ENCODE data around the gene GMDS. TPM values are rescaled to one million over a fixed set of nuclear protein-coding genes. Genes with fewer than 3 reads are reported as not detected.

The GMDS gene
- total and polyA plus RNA-seq, 2 of the 13 experiments (the other 11 are each of a cell fraction or from before 2014, with no cell fraction given): 64.4 to 112 TPM

DNA sequence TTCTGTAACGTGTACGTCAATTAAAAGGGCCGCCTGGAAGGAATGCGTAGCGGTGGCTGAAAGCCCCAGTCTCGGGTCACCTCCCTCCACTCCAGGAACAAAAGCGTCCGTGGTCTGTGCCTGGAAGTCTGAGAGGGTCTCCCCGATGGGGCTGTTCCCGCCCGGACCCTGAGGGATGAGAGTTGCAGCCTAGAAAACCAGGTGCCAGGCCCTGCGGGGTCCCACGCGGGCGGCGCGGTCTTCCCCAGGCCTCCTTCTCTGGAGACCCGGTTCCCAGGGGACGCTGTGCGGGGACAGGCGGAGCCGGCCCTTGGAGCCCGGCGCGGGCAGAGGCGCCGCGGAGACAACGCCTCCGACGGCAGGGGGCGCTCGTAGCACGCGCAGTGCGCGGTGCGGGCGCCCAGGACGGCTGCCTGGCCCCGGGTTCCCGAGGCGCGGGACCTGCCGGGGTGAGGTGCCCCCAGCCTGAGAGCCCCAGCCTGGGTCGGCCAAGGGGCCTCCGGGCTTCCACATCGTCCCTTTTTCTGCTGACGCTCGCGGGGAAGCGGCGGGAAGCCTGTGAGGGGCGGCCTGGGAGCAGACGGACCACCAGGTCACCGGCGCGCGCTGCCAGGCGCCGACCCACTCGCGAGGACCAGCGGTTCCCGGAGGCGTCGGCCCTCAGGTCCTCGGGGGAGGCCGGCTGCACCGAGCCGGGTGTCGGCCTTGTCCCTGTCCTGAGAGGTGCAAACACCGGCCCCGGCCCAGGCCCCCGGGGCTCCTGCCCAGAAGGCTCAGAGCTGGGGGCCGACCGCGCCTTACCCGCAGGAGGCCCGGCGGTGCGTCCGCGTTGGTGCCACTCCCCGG lies 641.0 kb downstream of the GMDS start (continued):
- TF ChIP-seq PITX1 (CRISPR knock-in tag; IDR thresholded peaks at IDR 0.05) (peak; percentile 22; the same call in 1 of the 2 replicates), PHF21A (CRISPR knock-in tag; IDR thresholded peaks at IDR 0.05) (peak; percentile 8; the same call in 1 of the 2 replicates), SAP130 (CRISPR knock-in tag; IDR thresholded peaks at IDR 0.05; ENCODE audit: low read depth) (peak; percentile 47), REXO4 (CRISPR knock-in tag; IDR thresholded peaks at IDR 0.05; ENCODE audit: borderline replicate concordance) (no peak), SRSF4 (IDR thresholded peaks at IDR 0.05; ENCODE audit: low read depth, low read length, poor library complexity, severe bottlenecking) (no peak), PLRG1 (conservative IDR thresholded peaks at IDR 0.05) (no peak), POLR2A (IDR thresholded peaks at IDR 0.05; ENCODE audit: insufficient read depth in 1 of 2, low read depth in 2 of 2, low read length in 2 of 2) (no peak), NR2F2 (IDR thresholded peaks at IDR 0.05; ENCODE audit: borderline replicate concordance, low read depth) (no peak), IKZF1 (IDR thresholded peaks at IDR 0.05) (no peak), ZNF34 (CRISPR knock-in tag; IDR thresholded peaks at IDR 0.05; ENCODE audit: borderline replicate concordance) (0 out of 2 replicates have a peak, but pooled peaks have one; percentile 73), IRX3 (CRISPR knock-in tag; IDR thresholded peaks at IDR 0.05; ENCODE audit: borderline replicate concordance, low read depth) (no peak; the same call in 1 of the 2 replicates), TOE1 (CRISPR knock-in tag; IDR thresholded peaks at IDR 0.05) (no peak), CEBPG (CRISPR knock-in tag; IDR thresholded peaks at IDR 0.05) (no peak), PAWR (CRISPR knock-in tag; IDR thresholded peaks at IDR 0.05; ENCODE audit: borderline replicate concordance) (0 out of 2 replicates have a peak, but pooled peaks have one; percentile 43), NR2C2 (CRISPR knock-in tag; IDR thresholded peaks at IDR 0.05; ENCODE audit: borderline replicate concordance) (0 out of 2 replicates have a peak, but pooled peaks have one; percentile 24), CENPX (CRISPR knock-in tag; IDR thresholded peaks at IDR 0.05) (no peak), SMARCC2 (IDR thresholded peaks at IDR 0.05) (no peak), MAZ (IDR thresholded peaks at IDR 0.05; ENCODE audit: borderline replicate concordance, low read depth, low read length) (0 out of 2 replicates have a peak, but pooled peaks have one; percentile 65), MAZ (CRISPR knock-in tag; IDR thresholded peaks at IDR 0.05; ENCODE audit: low read depth) (peak; percentile 60), ZNF432 (CRISPR knock-in tag; IDR thresholded peaks at IDR 0.05; ENCODE audit: borderline replicate concordance) (no peak), BCL6 (CRISPR knock-in tag; IDR thresholded peaks at IDR 0.05) (peak; percentile 37), ZSCAN21 (CRISPR knock-in tag; IDR thresholded peaks at IDR 0.05; ENCODE audit: borderline replicate concordance) (no peak), NPAS2 (CRISPR knock-in tag; IDR thresholded peaks at IDR 0.05; ENCODE audit: borderline replicate concordance) (no peak), ZNF354B (CRISPR knock-in tag; IDR thresholded peaks at IDR 0.05) (no peak), ZNF143 (CRISPR knock-in tag; IDR thresholded peaks at IDR 0.05) (no peak), ZNF547 (CRISPR knock-in tag; IDR thresholded peaks at IDR 0.05) (peak; percentile 80), HES4 (CRISPR knock-in tag; IDR thresholded peaks at IDR 0.05; ENCODE audit: borderline replicate concordance) (peak; percentile 54; the same call in 1 of the 2 replicates), ZNF441 (CRISPR knock-in tag; IDR thresholded peaks at IDR 0.05; ENCODE audit: borderline replicate concordance) (0 out of 2 replicates have a peak, but pooled peaks have one; percentile 16)
- TF ChIP-seq, protein P1, sequence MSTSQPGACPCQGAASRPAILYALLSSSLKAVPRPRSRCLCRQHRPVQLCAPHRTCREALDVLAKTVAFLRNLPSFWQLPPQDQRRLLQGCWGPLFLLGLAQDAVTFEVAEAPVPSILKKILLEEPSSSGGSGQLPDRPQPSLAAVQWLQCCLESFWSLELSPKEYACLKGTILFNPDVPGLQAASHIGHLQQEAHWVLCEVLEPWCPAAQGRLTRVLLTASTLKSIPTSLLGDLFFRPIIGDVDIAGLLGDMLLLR (CRISPR knock-in tag; IDR thresholded peaks at IDR 0.05): peak; percentile 38; the same call in 1 of the 2 replicates
- TF ChIP-seq, protein P2, sequence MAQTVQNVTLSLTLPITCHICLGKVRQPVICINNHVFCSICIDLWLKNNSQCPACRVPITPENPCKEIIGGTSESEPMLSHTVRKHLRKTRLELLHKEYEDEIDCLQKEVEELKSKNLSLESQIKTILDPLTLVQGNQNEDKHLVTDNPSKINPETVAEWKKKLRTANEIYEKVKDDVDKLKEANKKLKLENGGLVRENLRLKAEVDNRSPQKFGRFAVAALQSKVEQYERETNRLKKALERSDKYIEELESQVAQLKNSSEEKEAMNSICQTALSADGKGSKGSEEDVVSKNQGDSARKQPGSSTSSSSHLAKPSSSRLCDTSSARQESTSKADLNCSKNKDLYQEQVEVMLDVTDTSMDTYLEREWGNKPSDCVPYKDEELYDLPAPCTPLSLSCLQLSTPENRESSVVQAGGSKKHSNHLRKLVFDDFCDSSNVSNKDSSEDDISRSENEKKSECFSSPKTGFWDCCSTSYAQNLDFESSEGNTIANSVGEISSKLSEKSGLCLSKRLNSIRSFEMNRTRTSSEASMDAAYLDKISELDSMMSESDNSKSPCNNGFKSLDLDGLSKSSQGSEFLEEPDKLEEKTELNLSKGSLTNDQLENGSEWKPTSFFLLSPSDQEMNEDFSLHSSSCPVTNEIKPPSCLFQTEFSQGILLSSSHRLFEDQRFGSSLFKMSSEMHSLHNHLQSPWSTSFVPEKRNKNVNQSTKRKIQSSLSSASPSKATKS (CRISPR knock-in tag; IDR thresholded peaks at IDR 0.05): no peak
